ENCODE measurements around the gene EPX.
"Not testable (repeated sequence)": the region's sequence is repeated elsewhere in the genome, so short reads cannot be mapped to it uniquely, and the experiment has no call there.

EPX gene

GRCh38 chr17:58192612-58193011 is at the start of gene EPX:
TSS of gene EPX (plus strand) at chr17:58192726. CDS start at chr17:58192847, 121 bp downstream.
- DNase-seq (ENCODE audit: low spot score) = no peak

- DNase-seq (ENCODE audit: low spot score) = not testable (repeated sequence)
Measured at GRCh38 chr17:58143335-58143734, 49.2 kb upstream of the EPX start.

- DNase-seq (ENCODE audit: low spot score) = no peak
Measured at GRCh38 chr17:58144801-58145200, 47.7 kb upstream of the EPX start.

GRCh38 chr17:58147930-58148434 is 44.5 kb upstream of the EPX start, which contains the start of gene OR4D1:
TSS of gene OR4D1 (plus strand) at chr17:58148384. CDS start at chr17:58155154, 6,770 bp downstream.
- no peak for DNase-seq (ENCODE audit: low spot score)

GRCh38 chr17:58148609-58149008 is 43.9 kb upstream of the EPX start:
- DNase-seq (ENCODE audit: low spot score) = no peak

GRCh38 chr17:58150394-58150793 is 42.1 kb upstream of the EPX start:
- DNase-seq (ENCODE audit: low spot score) = no peak

GRCh38 chr17:58153046-58153445 is 39.5 kb upstream of the EPX start:
- no peak for DNase-seq (ENCODE audit: low spot score)

- no peak for DNase-seq (ENCODE audit: low spot score)
Measured at GRCh38 chr17:58153671-58154070, 38.9 kb upstream of the EPX start.

- DNase-seq (ENCODE audit: low spot score) = no peak
Measured at GRCh38 chr17:58156839-58157803, 35.4 kb upstream of the EPX start.

GRCh38 chr17:58158181-58158580 is 34.3 kb upstream of the EPX start:
- DNase-seq (ENCODE audit: low spot score) = no peak

GRCh38 chr17:58161566-58161965 is 31.0 kb upstream of the EPX start:
- no peak for DNase-seq (ENCODE audit: low spot score)

- no peak for DNase-seq (ENCODE audit: low spot score)
Measured at GRCh38 chr17:58165981-58166380, 26.5 kb upstream of the EPX start.

GRCh38 chr17:58166682-58167081 is 25.8 kb upstream of the EPX start, which contains the start of gene OR4D2:
TSS of gene OR4D2 (plus strand) at chr17:58166982. CDS start at chr17:58169656, 2,674 bp downstream.
- no peak for DNase-seq (ENCODE audit: low spot score)

- DNase-seq (ENCODE audit: low spot score) = no peak
Measured at GRCh38 chr17:58170622-58171021, 21.9 kb upstream of the EPX start.

GRCh38 chr17:58172369-58173071 is 20.0 kb upstream of the EPX start:
- DNase-seq (ENCODE audit: low spot score) = peak; percentile 20

GRCh38 chr17:58174871-58175270 is 17.7 kb upstream of the EPX start:
- no peak for DNase-seq (ENCODE audit: low spot score)

- no peak for DNase-seq (ENCODE audit: low spot score)
Measured at GRCh38 chr17:58176200-58176599, 16.3 kb upstream of the EPX start.

GRCh38 chr17:58181796-58182195 is 10.7 kb upstream of the EPX start:
- DNase-seq (ENCODE audit: low spot score) = no peak

- no peak for DNase-seq (ENCODE audit: low spot score)
Measured at GRCh38 chr17:58183514-58183913, 9.0 kb upstream of the EPX start.

- DNase-seq (ENCODE audit: low spot score) = no peak
Measured at GRCh38 chr17:58184308-58184985, 8.1 kb upstream of the EPX start.

- DNase-seq (ENCODE audit: low spot score) = no peak
Measured at GRCh38 chr17:58184986-58185761, 7.4 kb upstream of the EPX start.
